HG03521 (cell line): ENCODE measurements around the gene ORC5.
"Not testable (repeated sequence)": the region's sequence is repeated elsewhere in the genome, so short reads cannot be mapped to it uniquely, and the experiment has no call there.

ENCODE experiments used
- ATAC-seq: cut with Tn5 transposase; IDR thresholded peaks from one replicate; pipeline ENCODE4 v1.9.1; 2021; ENCODE audit warnings: mild to moderate bottlenecking, moderate library complexity; ENCODE audit not compliant: unreplicated experiment

The ORC5 gene

GRCh38 chr7:104196161-104196560 is 11.7 kb downstream of the ORC5 start:
- ATAC-seq: no peak

GRCh38 chr7:104192434-104192833 is 15.4 kb downstream of the ORC5 start:
- ATAC-seq: no peak

GRCh38 chr7:104185346-104185745 is 22.5 kb downstream of the ORC5 start:
- ATAC-seq: no peak

- ATAC-seq: no peak
These were observed 28.6 kb downstream of the ORC5 start for GRCh38 chr7:104179178-104179577.

GRCh38 chr7:104177565-104178083 is 30.2 kb downstream of the ORC5 start:
- not testable (repeated sequence) for ATAC-seq

GRCh38 chr7:104176332-104176731 is 31.5 kb downstream of the ORC5 start:
- no peak for ATAC-seq

GRCh38 chr7:104175361-104175984 is 32.3 kb downstream of the ORC5 start:
- ATAC-seq: no peak

- ATAC-seq: no peak
These were observed 33.0 kb downstream of the ORC5 start for GRCh38 chr7:104174798-104175197.

GRCh38 chr7:104162081-104162480 is 45.7 kb downstream of the ORC5 start:
- no peak for ATAC-seq

GRCh38 chr7:104161244-104161643 is 46.6 kb downstream of the ORC5 start:
- ATAC-seq: no peak

- no peak for ATAC-seq
These were observed 47.4 kb downstream of the ORC5 start for GRCh38 chr7:104160375-104160774.

GRCh38 chr7:104156842-104157277 is 51.0 kb downstream of the ORC5 start:
- no peak for ATAC-seq

GRCh38 chr7:104153287-104153686 is 54.5 kb downstream of the ORC5 start:
- no peak for ATAC-seq

- no peak for ATAC-seq
These were observed 55.3 kb downstream of the ORC5 start for GRCh38 chr7:104152468-104152867.

GRCh38 chr7:104150470-104150869 is 57.3 kb downstream of the ORC5 start:
- ATAC-seq: no peak

- no peak for ATAC-seq
These were observed 58.0 kb downstream of the ORC5 start for GRCh38 chr7:104149822-104150221.

- no peak for ATAC-seq
These were observed 65.7 kb downstream of the ORC5 start for GRCh38 chr7:104142147-104142546.

- ATAC-seq: no peak
These were observed 69.8 kb downstream of the ORC5 start for GRCh38 chr7:104137971-104138370.

GRCh38 chr7:104137511-104137910 is 70.3 kb downstream of the ORC5 start:
- no peak for ATAC-seq

GRCh38 chr7:104136981-104137380 is 70.8 kb downstream of the ORC5 start:
- no peak for ATAC-seq

- no peak for ATAC-seq
These were observed 71.3 kb downstream of the ORC5 start for GRCh38 chr7:104136561-104136960.

- ATAC-seq: no peak
These were observed 71.9 kb downstream of the ORC5 start for GRCh38 chr7:104135760-104136558.
